ENCODE results near the gene EI24.

DNA sequence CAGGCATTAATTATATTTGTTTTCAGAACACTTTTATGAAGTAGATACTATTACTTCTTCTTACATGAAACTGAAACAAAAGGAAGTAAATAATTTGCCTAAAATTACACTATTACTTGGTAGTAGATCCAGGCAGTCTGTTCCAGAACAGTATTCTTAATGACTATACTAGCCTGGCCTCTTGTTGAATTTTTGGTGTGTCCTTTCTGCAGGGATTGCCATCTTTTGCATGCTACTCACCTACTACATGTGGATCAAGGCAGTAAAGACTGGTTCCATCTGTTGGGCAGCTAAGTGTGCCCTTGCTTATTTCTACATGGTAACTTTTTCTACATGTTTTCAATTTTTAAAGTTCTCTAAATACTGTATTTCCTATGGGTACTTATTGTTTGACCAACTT, 36.1 kb downstream of the EI24 start:
- TF ChIP-seq, protein P1, sequence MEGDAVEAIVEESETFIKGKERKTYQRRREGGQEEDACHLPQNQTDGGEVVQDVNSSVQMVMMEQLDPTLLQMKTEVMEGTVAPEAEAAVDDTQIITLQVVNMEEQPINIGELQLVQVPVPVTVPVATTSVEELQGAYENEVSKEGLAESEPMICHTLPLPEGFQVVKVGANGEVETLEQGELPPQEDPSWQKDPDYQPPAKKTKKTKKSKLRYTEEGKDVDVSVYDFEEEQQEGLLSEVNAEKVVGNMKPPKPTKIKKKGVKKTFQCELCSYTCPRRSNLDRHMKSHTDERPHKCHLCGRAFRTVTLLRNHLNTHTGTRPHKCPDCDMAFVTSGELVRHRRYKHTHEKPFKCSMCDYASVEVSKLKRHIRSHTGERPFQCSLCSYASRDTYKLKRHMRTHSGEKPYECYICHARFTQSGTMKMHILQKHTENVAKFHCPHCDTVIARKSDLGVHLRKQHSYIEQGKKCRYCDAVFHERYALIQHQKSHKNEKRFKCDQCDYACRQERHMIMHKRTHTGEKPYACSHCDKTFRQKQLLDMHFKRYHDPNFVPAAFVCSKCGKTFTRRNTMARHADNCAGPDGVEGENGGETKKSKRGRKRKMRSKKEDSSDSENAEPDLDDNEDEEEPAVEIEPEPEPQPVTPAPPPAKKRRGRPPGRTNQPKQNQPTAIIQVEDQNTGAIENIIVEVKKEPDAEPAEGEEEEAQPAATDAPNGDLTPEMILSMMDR (conservative IDR thresholded peaks at IDR 0.05; ENCODE audit: low read depth in 2 of 2), result no peak
- TF ChIP-seq EZH2 (IDR thresholded peaks at IDR 0.05; ENCODE audit: low read depth, unreplicated experiment) (no peak), POLR2AphosphoS5 (IDR thresholded peaks at IDR 0.05; ENCODE audit: low read depth) (no peak), ZNF114 (CRISPR knock-in tag; IDR thresholded peaks at IDR 0.05) (no peak), CREB1 (CRISPR knock-in tag; IDR thresholded peaks at IDR 0.05; ENCODE audit: low read depth) (no peak), EZH2phosphoT487 (IDR thresholded peaks at IDR 0.05; ENCODE audit: unreplicated experiment) (no peak), STAT1 (IDR thresholded peaks at IDR 0.05; ENCODE audit: unreplicated experiment) (no peak), ZNF331 (CRISPR knock-in tag; IDR thresholded peaks at IDR 0.05; ENCODE audit: low read depth) (no peak), JUNB (IDR thresholded peaks at IDR 0.05; ENCODE audit: unreplicated experiment) (no peak), NANOG (IDR thresholded peaks at IDR 0.05; ENCODE audit: borderline replicate concordance) (no peak)
- TF ChIP-seq, protein P2, sequence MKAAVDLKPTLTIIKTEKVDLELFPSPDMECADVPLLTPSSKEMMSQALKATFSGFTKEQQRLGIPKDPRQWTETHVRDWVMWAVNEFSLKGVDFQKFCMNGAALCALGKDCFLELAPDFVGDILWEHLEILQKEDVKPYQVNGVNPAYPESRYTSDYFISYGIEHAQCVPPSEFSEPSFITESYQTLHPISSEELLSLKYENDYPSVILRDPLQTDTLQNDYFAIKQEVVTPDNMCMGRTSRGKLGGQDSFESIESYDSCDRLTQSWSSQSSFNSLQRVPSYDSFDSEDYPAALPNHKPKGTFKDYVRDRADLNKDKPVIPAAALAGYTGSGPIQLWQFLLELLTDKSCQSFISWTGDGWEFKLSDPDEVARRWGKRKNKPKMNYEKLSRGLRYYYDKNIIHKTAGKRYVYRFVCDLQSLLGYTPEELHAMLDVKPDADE (IDR thresholded peaks at IDR 0.05), result no peak
- TF ChIP-seq, protein P3, sequence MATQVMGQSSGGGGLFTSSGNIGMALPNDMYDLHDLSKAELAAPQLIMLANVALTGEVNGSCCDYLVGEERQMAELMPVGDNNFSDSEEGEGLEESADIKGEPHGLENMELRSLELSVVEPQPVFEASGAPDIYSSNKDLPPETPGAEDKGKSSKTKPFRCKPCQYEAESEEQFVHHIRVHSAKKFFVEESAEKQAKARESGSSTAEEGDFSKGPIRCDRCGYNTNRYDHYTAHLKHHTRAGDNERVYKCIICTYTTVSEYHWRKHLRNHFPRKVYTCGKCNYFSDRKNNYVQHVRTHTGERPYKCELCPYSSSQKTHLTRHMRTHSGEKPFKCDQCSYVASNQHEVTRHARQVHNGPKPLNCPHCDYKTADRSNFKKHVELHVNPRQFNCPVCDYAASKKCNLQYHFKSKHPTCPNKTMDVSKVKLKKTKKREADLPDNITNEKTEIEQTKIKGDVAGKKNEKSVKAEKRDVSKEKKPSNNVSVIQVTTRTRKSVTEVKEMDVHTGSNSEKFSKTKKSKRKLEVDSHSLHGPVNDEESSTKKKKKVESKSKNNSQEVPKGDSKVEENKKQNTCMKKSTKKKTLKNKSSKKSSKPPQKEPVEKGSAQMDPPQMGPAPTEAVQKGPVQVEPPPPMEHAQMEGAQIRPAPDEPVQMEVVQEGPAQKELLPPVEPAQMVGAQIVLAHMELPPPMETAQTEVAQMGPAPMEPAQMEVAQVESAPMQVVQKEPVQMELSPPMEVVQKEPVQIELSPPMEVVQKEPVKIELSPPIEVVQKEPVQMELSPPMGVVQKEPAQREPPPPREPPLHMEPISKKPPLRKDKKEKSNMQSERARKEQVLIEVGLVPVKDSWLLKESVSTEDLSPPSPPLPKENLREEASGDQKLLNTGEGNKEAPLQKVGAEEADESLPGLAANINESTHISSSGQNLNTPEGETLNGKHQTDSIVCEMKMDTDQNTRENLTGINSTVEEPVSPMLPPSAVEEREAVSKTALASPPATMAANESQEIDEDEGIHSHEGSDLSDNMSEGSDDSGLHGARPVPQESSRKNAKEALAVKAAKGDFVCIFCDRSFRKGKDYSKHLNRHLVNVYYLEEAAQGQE (IDR thresholded peaks at IDR 0.05; ENCODE audit: unreplicated experiment), result no peak
